Endodermal cell (in vitro differentiated cells): ENCODE measurements around the gene HOXC11. TPM values are rescaled to one million over a fixed set of nuclear protein-coding genes. Genes with fewer than 3 reads are reported as not detected.
A peak's percentile ranks its signal among the peaks of the same experiment; 100 is the strongest.

ENCODE experiments used
- DNase-seq: peaks from one replicate; pipeline ENCODE4 v3.0.0-alpha.2; 2017
- H3K27ac ChIP-seq: 2 replicates; pipeline ENCODE4 v1.5.1; 2013; ENCODE audit warnings: mild to moderate bottlenecking, low read depth, low read length, moderate library complexity
- H3K27me3 ChIP-seq: 2 replicates; pipeline ENCODE4 v1.6.1; 2013; ENCODE audit warnings: mild to moderate bottlenecking, low read length, moderate library complexity; ENCODE audit not compliant: insufficient read depth, control insufficient read depth, poor library complexity, severe bottlenecking
- H3K36me3 ChIP-seq: 2 replicates; pipeline ENCODE4 v1.7.0; 2013; ENCODE audit warnings: mild to moderate bottlenecking, low read length, moderate library complexity; ENCODE audit not compliant: control insufficient read depth, insufficient read depth
- H3K4me1 ChIP-seq: one replicate; pipeline ENCODE4 v1.7.0; 2013; ENCODE audit warnings: low read length; ENCODE audit not compliant: control insufficient read depth, insufficient read depth
- H3K4me3 ChIP-seq: 2 replicates; pipeline ENCODE4 v1.5.1; 2013; ENCODE audit warnings: mild to moderate bottlenecking, low read length, moderate library complexity
- H3K9ac ChIP-seq: 2 replicates; pipeline ENCODE4 v1.6.1; 2013; ENCODE audit warnings: mild to moderate bottlenecking, low read length, moderate library complexity; ENCODE audit not compliant: poor library complexity, severe bottlenecking; ENCODE audit errors: extremely low read depth
- H3K9me3 ChIP-seq: 2 replicates; pipeline ENCODE4 v1.6.1; 2013; ENCODE audit warnings: mild to moderate bottlenecking, low read length, moderate library complexity; ENCODE audit not compliant: control insufficient read depth
- H3K27ac Mint-ChIP-seq: 2 replicates; pipeline ENCODE4 v1.8.0; 2020; ENCODE audit warnings: mixed read lengths
- H3K27me3 Mint-ChIP-seq: 2 replicates; pipeline ENCODE4 v1.8.0; 2021; ENCODE audit warnings: mild to moderate bottlenecking, mixed read lengths; ENCODE audit not compliant: insufficient read depth
- H3K36me3 Mint-ChIP-seq: 2 replicates; pipeline ENCODE4 v1.8.0; 2020; ENCODE audit warnings: low read depth, mixed read lengths
- H3K4me1 Mint-ChIP-seq: 2 replicates; pipeline ENCODE4 v1.8.0; 2020; ENCODE audit warnings: mixed read lengths
- H3K4me3 Mint-ChIP-seq: 2 replicates; pipeline ENCODE4 v1.8.0; 2020; ENCODE audit warnings: mild to moderate bottlenecking, moderate library complexity, mixed read lengths
- H3K9me3 Mint-ChIP-seq: 2 replicates; pipeline ENCODE4 v1.8.0; 2020; ENCODE audit warnings: mild to moderate bottlenecking, mixed read lengths
- WGBS, 2 experiments: methylation state at CpG; one replicate each; pipeline versions ENCODE4 v1.1.5 to v1.1.7; 2013; ENCODE audit warnings: missing lambda C conversion rate in 2 of 2, mixed read lengths in 1 of 2; ENCODE audit not compliant: insufficient coverage in 1 of 2, insufficient read length in 1 of 2; 5-methylcytosine and 5-hydroxymethylcytosine counted together
- total RNA-seq, 2 donors: library from RNA; stranded (reverse); fragmentation: NEBNext Ultra II Directional in 1 of 2; extraction: Animal tissue kit (Norgen Biotek cat#: 25700) in 1 of 2; gene quantifications; 2 replicates in 1 of 2; 3 replicates in 1 of 2; pipeline ENCODE4 v1.2.1, GENCODE V29; 2021
- TF ChIP-seq, protein P1 (sequence below): fragments of 200-600 bp; sonication (generic); conservative IDR thresholded peaks from 2 replicates; pipeline ENCODE4 v1.5.0; 2021; ENCODE audit warnings: antibody characterized with exemption, mild to moderate bottlenecking

Gene HOXC11
- total RNA-seq, 2 donors from 2014 or later: not detected

DNA sequence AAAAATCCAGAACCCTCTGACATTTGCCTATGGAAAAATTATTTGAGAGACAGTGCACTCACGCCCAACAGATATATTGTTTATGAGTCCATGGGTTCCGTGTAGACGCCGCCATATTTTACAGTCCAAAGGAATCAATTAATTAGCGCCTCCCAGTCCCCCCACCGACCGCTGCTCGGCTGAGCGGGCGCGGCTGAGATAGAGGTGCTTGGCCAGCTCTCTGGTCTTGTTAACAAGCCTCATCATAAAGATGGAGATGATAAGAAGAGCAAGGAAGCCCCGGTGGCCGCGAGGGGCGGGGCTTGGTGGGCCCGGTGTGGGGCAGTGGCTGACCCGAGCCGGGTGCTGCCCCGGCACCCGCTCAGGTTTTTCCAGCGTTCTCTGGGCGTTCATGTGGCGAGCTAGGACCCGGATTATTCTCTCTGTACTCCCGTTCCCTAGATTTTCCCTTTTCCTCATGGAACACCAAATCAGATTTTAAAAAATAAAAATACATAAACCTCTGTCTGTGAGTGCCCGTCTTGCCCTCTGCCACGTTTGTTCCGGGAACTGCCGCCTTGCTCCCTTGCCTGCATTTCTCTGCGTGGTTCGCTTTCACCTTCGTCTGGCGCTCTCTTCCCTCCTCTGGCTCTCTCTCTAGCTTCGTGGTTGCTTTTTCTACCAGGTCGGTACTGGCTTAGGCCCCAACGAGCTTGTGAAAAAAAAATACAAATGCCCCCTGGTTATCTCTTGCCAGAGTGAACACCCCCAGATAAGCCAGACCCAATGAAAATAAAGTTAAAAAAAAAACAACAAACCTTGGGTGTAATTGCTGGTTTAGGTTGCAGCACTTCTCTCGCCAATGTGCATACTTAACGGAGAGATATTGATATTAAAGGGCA is 9.3 kb upstream of the HOXC11 start:
- WGBS, 2 experiments: 12 to 14% methylated on average over 20 to 38 of the region's 38 CpGs
- Mint-ChIP-seq H3K9me3 (no peaks in the 10 kb centered on the region), H3K4me1 (peaks cover 6% of the 10 kb centered on the region), H3K27me3 (peaks cover 100% of the 10 kb centered on the region), H3K27ac (no peak overlapping the region), H3K4me3 (no peak overlapping the region), H3K36me3 (no peaks in the 10 kb centered on the region)
- no peaks in the 10 kb centered on the region for H3K4me1 ChIP-seq
- no peak overlapping the region for H3K27ac ChIP-seq
- H3K9ac ChIP-seq: no peak overlapping the region
- H3K36me3 ChIP-seq: no peaks in the 10 kb centered on the region
- no peak overlapping the region for H3K4me3 ChIP-seq
- H3K27me3 ChIP-seq: peaks cover 100% of the 10 kb centered on the region
- no peaks in the 10 kb centered on the region for H3K9me3 ChIP-seq
- TF ChIP-seq, protein P1, sequence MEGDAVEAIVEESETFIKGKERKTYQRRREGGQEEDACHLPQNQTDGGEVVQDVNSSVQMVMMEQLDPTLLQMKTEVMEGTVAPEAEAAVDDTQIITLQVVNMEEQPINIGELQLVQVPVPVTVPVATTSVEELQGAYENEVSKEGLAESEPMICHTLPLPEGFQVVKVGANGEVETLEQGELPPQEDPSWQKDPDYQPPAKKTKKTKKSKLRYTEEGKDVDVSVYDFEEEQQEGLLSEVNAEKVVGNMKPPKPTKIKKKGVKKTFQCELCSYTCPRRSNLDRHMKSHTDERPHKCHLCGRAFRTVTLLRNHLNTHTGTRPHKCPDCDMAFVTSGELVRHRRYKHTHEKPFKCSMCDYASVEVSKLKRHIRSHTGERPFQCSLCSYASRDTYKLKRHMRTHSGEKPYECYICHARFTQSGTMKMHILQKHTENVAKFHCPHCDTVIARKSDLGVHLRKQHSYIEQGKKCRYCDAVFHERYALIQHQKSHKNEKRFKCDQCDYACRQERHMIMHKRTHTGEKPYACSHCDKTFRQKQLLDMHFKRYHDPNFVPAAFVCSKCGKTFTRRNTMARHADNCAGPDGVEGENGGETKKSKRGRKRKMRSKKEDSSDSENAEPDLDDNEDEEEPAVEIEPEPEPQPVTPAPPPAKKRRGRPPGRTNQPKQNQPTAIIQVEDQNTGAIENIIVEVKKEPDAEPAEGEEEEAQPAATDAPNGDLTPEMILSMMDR: no peak
- DNase-seq: peak; percentile 66

DNA sequence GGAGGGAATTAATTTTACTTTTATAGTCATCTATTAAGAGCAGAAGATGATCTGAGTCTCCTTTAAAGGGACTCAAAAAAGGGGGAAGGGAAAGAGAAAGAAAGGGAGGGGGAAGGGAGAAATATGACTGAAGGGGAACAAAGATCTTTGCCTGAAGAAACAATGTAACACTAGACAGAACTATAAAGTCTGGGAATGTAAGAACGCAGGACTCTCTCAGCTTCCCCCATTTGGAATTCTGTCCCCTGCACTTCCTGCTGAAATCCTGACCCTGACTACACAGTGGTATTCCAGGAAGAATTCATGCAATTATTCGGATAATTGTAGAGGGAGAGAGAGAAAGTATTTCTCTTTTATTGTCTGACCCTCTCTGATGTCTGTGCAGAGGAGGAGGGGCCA is 8.6 kb upstream of the HOXC11 start:
- Mint-ChIP-seq H3K27ac (no peak overlapping the region), H3K27me3 (peaks cover 100% of the 10 kb centered on the region), H3K4me3 (no peak overlapping the region), H3K36me3 (no peaks in the 10 kb centered on the region), H3K9me3 (no peaks in the 10 kb centered on the region), H3K4me1 (peaks cover 6% of the 10 kb centered on the region)
- Histone ChIP-seq H3K27ac (no peak overlapping the region), H3K9me3 (no peaks in the 10 kb centered on the region), H3K27me3 (peaks cover 100% of the 10 kb centered on the region), H3K9ac (no peak overlapping the region), H3K36me3 (no peaks in the 10 kb centered on the region), H3K4me3 (no peak overlapping the region), H3K4me1 (no peaks in the 10 kb centered on the region)
- TF ChIP-seq, protein P1: no peak
- 14 to 23% methylated on average over 1 to 2 of the region's 2 CpGs for WGBS, 2 experiments
- no peak for DNase-seq

DNA sequence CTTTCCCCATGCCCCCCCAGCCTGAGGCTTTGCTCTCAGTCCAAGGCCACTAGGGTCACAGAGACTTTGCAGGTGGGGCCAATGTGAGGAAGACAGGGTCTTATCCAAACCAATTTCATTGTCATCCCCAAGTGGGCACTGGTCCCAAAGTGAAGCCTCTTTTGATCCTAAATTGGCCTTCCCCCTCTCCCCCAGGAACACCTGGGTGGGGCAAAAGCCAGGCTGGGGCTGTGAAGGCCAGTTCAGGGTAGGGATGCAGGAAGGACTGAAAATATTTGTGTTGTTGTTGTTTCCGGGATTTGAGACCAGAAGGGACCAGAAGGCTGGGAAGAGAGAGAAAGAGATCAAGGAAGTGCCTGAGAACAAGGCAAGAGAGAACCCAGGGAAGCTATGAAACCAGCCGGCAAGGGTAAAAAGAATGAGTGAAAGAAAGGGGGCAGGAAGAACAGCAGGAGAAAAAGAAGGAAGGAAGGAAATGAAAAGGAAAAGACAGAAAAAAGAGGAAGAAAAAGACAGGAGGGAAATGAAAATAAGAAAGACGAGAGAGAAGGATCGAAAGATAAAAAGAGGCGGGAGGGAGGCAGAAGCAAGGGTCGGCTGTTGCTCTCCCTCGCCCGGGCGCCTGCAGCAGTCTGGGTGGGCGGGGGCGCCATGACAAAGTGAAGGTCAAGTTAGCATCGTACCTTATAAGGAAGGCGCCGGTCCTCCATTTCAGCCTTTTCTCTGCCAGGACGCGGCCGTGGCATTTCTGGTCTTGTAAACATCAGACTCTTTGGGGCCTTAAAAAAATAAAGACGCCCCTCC is 7.4 kb upstream of the HOXC11 start:
- no peak overlapping the region for H3K4me3 ChIP-seq

More for the DNA sequence above, 7.4 kb upstream of the HOXC11 start:
- no peaks in the 10 kb centered on the region for H3K4me1 ChIP-seq
- peaks cover 6% of the 10 kb centered on the region for H3K4me1 Mint-ChIP-seq
- WGBS, 2 experiments: 0 to 3% methylated on average over 6 to 18 of the region's 18 CpGs
- H3K9me3 Mint-ChIP-seq: no peaks in the 10 kb centered on the region
- TF ChIP-seq, protein P1: no peak
- H3K4me3 Mint-ChIP-seq: peak overlapping the region; percentile 16
- H3K27me3 Mint-ChIP-seq: peaks cover 100% of the 10 kb centered on the region
- no peaks in the 10 kb centered on the region for H3K36me3 Mint-ChIP-seq
- H3K9ac ChIP-seq: no peak overlapping the region
- DNase-seq: peak; percentile 91
- no peak overlapping the region for H3K27ac ChIP-seq
- H3K36me3 ChIP-seq: no peaks in the 10 kb centered on the region
- peaks cover 100% of the 10 kb centered on the region for H3K27me3 ChIP-seq
- no peaks in the 10 kb centered on the region for H3K9me3 ChIP-seq
- H3K27ac Mint-ChIP-seq: no peak overlapping the region
